Nasal cavity respiratory epithelium epithelial cell of viscerocranial mucosa (primary cell): ENCODE results near the gene SLC34A3. TPM values are rescaled to one million over a fixed set of nuclear protein-coding genes. Genes with fewer than 3 reads are reported as not detected.

Experiments
- total RNA-seq: library from RNA; depleted of rRNA; stranded (reverse); fragments of >200 nt; gene quantifications from 2 replicates; pipeline ENCODE4 v1.2.3, GENCODE V29; 2014

SLC34A3 gene
- under 0.01 TPM in 1 of 2 replicates, not detected in the other for total RNA-seq

GRCh38 chr9:137230705-137231371 lies at the start of gene SLC34A3:
TSS of gene SLC34A3 (plus strand) at chr9:137230901. CDS start at chr9:137231703, 802 bp downstream.

DNA sequence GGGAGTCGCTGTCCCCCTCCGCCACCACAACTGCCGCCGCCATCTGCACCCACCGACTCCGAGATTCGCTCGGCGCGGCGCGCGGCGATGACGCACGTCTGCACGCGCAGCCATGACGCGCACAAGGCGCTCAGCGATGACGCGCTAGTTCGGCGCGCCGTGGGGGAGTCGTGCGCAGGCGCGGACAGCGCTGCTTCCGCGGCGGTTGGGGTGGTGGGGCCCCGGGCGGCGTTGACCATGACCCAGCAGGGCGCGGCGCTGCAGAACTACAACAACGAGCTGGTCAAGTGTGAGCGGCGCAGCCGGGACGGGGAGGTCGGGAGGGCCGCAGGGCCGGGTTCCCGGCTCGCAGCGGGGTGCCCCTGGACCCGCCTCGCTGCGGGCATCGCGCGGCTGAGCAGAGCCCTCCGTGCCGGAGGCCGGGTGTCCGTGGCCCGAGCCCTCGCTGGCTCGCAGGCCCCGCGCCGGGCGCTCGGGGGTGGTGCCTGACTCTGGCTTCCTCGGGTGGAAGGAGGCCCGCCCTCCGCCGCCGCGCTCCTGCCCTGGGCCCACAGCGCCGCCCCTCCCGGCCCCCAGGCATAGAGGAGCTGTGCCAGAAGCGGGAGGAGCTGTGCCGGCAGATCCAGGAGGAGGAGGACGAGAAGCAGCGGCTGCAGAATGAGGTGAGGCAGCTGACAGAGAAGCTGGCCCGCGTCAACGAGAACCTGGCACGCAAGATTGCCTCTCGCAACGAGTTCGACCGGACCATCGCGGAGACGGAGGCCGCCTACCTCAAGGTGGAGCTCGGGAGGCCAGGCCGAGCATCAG lies 42.0 kb upstream of the SLC34A3 start, which contains the start of the genes ANAPC2 and SSNA1:
Gene ANAPC2 (minus strand): TSS at position 71 of the 807 bp plus-strand sequence. CDS start 28 bp downstream, at position 43.
Gene SSNA1 (plus strand): TSS at position 187 of the 807 bp plus-strand sequence. CDS start 51 bp downstream, at position 238.

GRCh38 chr9:137200311-137201204 lies 30.1 kb upstream of the SLC34A3 start, which contains the start of gene TPRN:
TSS of gene TPRN (minus strand) at chr9:137200741. CDS start at chr9:137200711, 30 bp downstream.

GRCh38 chr9:137205126-137206069 lies 25.3 kb upstream of the SLC34A3 start, which contains the start of the genes NDOR1 and TMEM203:
TSS of gene NDOR1 (plus strand) at chr9:137205700. CDS start at chr9:137205778, 78 bp downstream.
TSS of gene TMEM203 (minus strand) at chr9:137205648. CDS start at chr9:137205414, 234 bp downstream.

GRCh38 chr9:137222190-137223077 lies 8.3 kb upstream of the SLC34A3 start, which contains the start of gene RNF208:
TSS of gene RNF208 (minus strand) at chr9:137222240. CDS start at chr9:137221212, 1,028 bp downstream.

GRCh38 chr9:137224830-137225694 lies 5.6 kb upstream of the SLC34A3 start, which contains the start of gene CYSRT1:
TSS of gene CYSRT1 (plus strand) at chr9:137225174. CDS start at chr9:137225622, 448 bp downstream.

DNA sequence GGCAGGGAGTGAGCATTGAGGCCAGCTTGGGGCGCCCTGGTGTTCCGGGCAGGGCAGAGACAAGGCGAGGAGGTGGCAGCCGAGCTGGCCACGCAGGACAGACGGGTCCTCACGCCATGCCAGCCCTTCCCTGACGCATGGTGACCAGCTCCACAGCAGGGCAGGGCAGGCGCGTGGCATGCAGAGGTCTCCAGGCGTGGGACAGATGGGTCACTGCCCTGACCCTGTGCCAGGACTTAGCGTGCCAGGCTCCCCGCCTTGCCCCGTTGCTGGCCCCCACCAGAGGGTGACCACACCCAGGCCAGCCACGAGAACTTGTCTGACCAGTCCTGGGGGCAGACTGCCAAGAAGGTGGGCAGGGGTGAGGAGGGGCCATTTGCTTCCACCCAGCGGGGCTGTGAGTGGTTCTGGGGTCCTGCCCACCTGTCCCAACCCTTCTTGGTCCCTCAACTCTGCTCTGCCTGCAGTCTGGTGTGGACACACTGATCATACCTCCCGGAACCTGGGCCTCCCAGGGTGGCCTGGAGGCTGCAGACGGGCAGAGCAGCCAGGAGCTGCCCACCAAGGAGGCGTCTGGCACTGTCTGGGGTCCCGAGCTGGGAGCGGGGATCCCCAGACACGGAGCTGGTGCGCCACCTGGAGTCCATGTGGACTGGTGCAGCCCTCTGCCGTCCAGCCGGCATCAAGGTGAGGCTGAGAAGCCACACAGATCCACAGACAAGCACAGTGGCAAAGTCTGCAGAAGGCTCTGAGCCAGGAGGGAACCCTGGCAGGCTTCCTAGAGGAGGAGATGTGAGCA lies 3.4 kb upstream of the SLC34A3 start, which contains the start of gene RNF224:
Gene RNF224 (plus strand): TSS at position 449 of the 799 bp plus-strand sequence. CDS start 834 bp downstream, outside the sequence.

DNA sequence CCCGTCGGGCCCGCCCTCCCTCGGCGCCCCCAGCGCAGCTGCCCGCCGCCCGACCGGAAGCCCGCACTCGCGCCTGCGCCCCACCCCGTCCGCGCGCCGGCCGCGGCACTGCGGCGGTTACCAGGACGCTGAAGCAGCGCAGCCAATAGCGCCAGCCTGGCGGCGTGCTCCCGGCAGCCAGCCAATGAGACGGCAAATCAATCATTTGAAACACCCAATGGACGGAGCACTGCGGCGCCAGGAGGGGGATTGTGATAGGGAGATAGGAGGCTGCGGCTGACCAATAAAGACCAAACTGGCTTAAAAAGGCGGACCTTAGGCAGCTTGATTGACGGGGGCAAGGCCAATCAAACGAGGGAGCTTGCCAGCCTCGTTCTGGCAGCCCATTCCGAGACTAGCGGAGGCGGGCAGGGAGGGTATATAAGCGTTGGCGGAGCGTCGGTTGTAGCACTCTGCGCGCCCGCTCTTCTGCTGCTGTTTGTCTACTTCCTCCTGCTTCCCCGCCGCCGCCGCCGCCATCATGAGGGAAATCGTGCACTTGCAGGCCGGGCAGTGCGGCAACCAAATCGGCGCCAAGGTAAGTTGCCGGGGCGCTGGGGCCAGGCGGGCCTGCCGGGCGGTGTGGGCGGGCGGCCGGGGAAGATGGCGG lies 10.3 kb downstream of the SLC34A3 start, which contains the start of gene TUBB4B:
Gene TUBB4B (plus strand): TSS at position 447 of the 649 bp plus-strand sequence. CDS start 74 bp downstream, at position 521.

GRCh38 chr9:137251194-137251461 lies 20.4 kb downstream of the SLC34A3 start, which contains the start of gene STPG3:
TSS of gene STPG3 (plus strand) at chr9:137251286. CDS start at chr9:137251287, 1 bp downstream.

GRCh38 chr9:137254624-137255447 lies 24.1 kb downstream of the SLC34A3 start, which contains the start of gene NELFB:
TSS of gene NELFB (plus strand) at chr9:137255327.

DNA sequence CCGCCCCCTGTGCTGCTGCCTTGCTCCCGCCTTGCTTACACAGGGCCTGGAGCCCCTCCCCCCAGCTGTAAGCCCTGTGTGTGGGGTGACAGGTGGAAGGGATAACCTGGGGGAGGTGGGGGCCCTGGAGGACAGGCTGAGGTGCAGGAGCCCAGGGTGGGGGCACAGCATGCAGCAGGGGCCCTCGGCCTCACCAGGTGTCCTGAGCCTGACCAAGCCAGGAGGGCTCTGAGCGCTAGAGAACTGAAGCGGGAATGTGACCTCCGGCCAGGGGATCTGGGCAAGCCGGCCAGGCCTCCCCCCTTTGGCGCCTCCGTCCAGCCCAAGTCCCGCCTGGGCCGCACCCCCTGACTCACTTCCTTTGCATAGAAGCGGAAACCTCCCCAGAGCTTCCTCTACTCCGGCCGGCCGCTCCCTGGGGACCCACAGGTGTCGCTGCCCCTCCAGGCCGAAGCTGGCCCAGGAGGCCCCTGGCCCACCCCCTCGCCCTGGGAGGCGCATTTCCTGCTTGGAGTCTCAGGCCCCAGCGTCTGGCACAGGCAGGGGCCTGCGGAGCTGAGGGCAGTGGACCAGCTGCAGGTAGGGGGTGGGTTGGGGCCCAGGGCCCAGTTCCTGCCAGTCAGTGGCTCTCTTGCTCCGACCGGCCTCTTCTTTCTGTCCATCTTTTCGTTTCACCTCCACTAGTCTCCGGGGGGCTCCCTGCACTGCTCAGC lies 46.8 kb downstream of the SLC34A3 start, which contains the start of gene TOR4A:
Gene TOR4A (plus strand): TSS at position 398 of the 713 bp plus-strand sequence. CDS start 964 bp downstream, outside the sequence.

